NCI-H748 (cell line): Measurements from ENCODE around the gene TBCD.
"Not testable (repeated sequence)": the region's sequence is repeated elsewhere in the genome, so short reads cannot be mapped to it uniquely, and the experiment has no call there.

Source experiments
- DNase-seq: peaks from one replicate; lab custom pipeline; 2025; ENCODE audit not compliant: unreplicated experiment; lab: John Stamatoyannopoulos, UW

The TBCD gene

GRCh38 chr17:82967268-82968032 lies 215.6 kb downstream of the TBCD start:
- no peak for DNase-seq

DNA sequence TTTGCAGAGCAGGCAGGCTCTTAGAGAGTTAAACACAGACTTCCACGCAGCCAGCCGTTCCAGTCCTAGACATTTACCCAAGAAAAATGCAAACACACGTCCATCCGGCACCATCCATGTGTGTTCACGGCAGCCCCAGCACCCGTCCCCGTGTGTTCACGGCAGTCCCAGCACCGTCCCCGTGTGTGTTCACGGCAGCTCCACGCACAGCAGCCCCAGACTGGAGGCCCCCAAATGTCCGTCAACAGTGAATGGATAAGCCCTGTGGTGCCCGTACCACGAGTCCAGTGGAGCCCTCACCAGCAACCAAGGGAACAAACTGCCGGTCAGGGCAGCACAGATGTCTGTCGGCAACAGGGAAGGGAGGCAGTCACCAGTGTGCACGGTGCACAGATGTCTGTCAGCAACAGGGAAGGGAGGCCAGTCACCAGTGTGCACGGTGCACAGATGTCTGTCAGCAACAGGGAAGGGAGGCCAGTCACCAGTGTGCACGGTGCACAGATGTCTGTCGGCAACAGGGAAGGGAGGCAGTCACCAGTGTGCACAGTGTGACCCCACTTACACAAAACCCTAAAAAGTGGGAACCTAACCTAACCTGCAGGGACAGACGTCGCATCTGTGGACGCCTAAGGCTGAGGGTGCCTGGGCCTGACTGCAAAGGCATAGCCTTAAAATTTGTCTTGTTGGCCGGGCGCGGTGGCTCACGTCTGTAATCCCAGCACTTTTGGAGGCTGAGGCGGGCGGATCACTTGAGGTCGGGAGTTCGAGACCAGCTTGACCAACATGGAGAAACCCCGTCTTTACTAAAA lies 216.4 kb downstream of the TBCD start:
- DNase-seq: not testable (repeated sequence)

GRCh38 chr17:82970067-82970466 lies 218.2 kb downstream of the TBCD start:
- no peak for DNase-seq

GRCh38 chr17:82970818-82971590 lies 219.1 kb downstream of the TBCD start:
- DNase-seq: no peak

DNA sequence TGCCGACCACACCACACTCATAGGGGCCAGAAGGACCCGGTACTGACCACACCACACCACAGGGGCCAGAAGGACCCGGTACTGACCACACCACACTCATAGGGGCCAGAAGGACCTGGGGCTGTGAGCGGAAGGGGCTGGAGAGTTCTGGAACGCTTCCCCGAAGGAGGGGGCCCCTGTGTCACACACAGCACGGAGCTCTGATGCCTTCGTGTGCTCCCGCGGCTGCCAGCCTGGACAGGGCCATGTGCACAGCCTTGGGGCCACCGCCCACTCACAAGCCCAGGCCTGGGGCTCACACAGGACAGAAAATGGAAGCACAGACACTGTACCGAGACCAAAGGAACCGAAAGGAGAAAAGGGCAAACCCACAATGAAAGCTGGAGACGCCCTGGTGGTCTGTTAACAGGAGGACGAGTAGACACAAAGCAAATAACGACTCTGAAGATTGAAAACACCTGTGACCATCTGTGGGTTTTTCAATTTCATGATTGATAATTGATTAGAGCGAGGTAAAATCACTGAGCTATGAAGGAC lies 221.0 kb downstream of the TBCD start:
- DNase-seq: no peak

DNA sequence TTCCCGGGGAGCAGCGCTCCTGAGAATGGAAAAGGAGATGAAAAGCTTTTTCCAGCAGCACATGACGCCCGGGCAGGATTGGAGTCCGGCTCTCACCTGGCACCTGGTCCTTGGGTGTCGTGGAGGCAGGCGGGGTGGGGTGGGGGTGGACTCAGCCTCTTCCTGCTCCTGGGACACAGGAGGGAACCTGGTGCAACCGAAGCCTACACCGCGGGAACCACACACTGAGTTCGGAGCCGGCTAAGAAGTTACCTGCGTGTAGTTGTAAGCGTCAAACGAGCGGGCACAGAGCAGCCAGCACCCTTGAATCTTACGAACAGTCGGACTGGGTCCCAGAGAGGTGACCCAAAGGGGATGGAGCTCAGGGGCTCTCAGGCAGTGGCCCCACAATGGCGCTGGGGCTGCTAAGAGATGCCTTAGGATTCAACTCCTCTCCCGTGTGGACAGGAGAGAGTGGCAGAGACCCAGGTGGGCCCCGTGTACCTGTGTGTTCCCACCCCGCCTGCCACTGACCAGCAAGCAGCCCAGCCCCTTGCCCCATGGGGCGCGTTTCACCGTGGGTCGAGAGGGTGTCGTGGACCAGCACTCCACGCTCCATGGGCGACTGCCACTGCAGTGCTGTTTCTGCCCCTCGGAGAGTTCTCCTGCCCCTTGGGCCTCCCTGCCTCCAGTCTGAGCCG lies 221.7 kb downstream of the TBCD start:
- DNase-seq: no peak

DNA sequence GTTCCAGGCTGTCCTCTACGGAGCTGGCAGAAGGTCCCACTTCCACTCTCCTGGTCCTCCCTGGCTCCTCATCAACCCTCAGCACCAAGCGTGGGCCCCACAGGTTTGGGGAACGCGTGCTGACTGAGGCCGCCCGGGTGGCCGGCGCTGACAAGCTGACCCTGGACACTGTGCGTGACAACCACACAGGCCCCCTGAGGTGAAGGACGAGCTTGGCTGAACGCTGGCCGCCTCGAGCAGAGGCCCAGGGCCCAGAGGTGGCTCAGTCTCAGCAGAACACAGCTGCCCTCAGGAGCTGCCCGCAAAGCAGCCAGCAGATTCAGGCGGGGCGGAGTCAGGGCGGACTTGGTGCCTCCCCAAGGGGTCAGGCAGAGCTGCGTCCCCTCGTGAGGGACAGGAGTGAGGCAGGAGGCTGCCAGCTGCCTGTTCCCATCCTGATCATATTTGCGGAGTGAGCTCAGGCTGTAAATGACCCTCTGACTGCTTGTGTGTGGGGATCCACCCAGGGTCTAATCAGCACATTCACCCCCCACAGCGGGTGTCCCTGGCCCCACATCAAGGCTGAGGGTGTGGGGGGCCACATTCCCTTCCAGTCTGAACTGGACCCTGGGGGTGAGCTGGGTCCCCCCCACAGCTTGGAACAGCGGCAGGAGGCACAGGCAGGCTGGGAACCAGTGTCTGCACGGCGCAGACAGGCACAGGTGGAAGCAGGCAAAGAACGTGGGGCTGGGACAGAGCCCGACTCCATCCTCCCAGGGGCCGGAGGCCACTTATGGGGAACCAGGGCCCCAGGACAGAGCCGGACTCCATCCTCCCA lies 222.5 kb downstream of the TBCD start:
- no peak for DNase-seq

- no peak for DNase-seq
Measured at GRCh38 chr17:82976982-82977488, 225.2 kb downstream of the TBCD start.

DNA sequence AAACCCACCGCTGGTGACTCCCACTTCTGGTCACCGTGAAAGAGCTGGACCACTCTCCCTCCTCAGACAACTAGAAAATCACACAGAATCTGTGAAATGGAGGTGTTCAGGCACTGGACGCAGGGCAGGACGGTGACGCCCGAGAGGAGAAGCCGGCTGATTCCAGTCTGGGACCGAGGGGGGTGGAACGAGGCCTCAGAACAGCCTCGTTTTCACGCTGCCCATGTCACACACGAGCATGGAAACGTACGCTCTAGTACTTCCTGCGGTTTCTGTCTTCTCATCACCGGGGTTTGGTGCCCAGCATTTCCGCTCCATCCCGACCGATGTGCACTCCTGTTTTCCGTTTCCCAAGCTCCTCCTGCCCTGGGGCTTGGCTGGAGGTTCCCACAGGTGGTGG lies 225.7 kb downstream of the TBCD start:
- DNase-seq: no peak

DNA sequence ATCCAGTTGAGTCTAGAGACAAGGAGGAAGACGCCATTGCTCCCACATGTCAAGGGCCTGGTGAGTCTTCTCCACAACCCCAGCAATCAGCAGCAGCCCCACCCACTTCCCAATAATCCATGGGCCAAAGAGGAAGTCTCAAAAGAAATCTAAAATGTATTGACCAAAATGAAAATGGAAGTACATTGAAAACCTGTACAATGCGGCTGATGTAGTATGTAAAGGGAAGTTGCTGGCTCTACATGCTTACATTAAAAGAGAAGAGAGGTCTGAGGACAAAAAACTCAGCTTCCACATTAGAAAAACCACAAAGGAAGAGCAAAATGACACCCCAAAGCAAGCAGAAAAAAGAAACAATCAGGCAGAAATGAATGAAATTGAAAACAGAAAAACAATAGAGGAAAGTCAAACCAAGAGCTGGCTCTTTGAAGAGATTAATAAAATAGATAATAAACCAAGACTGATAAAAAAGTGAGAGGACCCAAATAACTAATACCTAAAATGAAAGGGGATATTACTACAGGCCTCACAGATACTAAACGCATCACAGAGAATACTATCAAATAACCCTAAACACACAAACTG lies 227.0 kb downstream of the TBCD start:
- DNase-seq: no peak

DNA sequence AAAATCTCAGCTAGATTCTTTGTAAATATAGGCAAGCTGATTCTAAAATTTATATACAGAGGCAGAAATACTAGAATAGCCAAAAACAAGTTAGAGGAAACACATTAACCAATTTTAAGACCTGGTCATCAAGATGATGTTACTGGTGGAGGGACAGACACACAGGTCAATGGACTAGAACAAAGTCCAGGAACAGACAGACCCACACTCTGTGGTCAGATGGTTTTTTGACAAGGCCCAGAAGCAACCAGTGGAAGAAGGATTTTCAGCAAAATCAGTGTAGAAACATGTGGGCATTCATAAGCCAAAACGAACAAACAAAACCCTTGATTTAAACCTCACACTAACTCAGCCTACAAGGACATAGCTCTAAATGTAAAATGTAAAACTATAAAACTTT lies 227.9 kb downstream of the TBCD start:
- DNase-seq: no peak

DNA sequence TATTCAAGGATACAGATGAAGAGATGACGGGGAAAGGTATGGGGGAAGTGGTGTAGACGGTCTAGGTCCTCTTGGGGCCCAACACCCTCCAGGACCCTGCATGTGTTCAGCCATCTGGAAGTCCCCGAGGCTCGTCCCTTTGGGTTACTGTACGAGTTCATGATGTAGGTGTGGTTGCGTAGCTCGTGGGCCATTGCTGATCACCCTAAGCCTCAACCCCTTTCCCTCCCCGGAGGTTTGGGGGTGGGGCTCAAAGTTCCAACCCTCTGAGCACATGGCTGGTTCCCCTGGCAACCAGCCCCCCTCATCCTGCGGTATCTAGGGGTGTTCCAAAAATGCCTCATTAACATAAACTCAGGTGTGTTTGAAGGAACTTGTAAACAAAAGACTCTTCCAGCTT lies 228.8 kb downstream of the TBCD start:
- DNase-seq: no peak

DNA sequence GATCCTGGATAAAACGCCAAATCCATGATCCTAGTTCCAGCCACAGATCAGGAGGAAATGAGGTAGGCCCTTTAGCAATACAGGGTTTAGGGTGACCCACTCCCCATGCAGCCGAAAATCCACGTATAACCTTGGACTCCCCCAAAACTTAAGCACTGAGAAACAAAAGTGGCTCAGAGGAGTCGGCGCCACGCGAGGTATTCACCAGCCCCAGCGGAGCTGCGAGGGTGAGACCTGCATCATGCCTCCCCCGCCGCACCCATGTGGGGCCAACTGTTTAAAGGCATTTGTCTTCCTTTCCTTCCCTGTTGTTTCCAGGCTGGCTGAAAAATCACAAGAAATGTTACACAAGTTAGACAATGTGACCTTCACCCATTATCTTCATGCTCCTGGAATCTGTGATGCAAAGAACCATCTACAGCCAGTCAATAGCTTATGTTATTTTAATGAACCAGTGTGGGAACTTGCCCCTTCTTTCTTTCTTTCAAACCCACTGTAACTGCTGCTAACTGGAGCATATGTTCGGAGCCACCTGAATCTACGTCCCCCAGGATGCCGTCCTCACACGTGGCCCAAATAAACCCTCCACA lies 229.4 kb downstream of the TBCD start:
- DNase-seq: no peak

- no peak for DNase-seq
Measured at GRCh38 chr17:82983510-82984248, 231.8 kb downstream of the TBCD start.

GRCh38 chr17:82984249-82984617 lies 232.4 kb downstream of the TBCD start:
- not testable (repeated sequence) for DNase-seq

DNA sequence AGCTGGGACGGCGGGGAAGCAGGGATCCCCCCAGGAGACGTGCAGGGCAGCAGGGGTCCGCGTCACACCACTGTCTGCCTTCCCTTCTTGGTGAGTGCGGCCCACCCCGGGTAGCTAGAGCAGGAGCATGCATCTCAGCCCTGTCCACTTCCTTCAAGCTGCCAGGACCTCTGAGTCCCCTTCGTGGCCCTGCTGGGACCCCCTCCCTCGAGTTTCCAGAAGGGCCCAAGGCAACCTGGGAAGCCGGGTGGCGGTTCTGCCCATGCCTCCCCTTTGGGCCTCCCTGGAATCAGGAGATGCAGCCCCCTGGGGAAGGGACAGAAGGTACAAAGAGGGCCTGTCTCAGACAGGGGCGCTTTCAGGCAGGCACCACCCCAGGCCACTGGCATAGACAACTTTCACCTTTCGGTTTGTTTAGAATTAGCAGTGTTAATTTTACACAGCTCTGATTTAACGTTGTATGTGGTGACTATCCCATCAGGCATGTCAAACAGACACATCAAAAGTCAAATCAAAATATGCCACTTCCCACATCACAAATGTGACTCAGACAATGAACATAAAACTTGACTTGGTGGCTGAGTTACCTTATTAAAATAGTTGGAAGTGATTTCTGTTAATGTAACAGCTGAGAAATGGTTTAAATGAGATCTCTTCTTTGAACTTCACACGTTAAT lies 233.0 kb downstream of the TBCD start:
- DNase-seq: no peak

- DNase-seq: no peak
Measured at GRCh38 chr17:82985428-82985805, 233.6 kb downstream of the TBCD start.

- no peak for DNase-seq
Measured at GRCh38 chr17:82985973-82986372, 234.1 kb downstream of the TBCD start.
